CD1c-positive myeloid dendritic cell (primary cell): ENCODE measurements around the gene ZBTB45.
"Not testable (repeated sequence)": the region's sequence is repeated elsewhere in the genome, so short reads cannot be mapped to it uniquely, and the experiment has no call there.

ENCODE experiments used
- DNase-seq: peaks from one replicate; pipeline ENCODE4 v3.0.0-alpha.2; 2016; ENCODE audit errors: extremely low spot score

The ZBTB45 gene

DNA sequence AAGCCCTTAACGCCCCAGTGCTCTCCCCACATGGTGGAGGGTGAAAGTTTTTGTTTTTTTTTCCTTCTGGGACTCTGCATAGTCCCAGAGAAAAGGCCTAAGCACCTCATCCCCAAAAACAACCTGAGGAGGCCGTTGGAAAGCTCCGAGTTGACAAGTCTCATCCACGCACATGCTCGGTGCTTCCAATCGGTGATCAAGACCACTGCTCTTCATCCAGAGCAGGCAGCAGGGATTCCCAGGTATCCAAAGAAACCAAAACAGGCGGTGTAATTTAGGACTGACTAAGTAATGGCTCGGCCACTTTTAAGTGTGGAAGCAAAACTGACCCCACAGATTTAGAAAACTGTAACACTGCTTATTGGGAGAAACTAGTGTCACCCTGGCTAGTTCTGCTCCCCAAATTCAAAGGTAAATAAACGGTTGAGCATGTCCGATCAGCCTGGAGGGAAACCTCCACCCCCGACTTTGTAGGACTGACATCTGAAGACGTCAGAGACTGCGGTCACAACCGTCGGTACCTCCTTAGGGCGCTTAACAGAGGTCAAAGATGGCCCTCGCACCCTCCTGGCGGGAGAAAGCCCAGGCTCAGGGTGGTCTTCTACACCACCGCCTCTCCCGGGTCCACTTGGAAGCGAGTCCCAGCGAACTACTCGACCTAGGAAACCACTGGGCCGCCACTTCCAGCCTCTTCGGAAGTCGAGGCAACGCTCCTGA lies 44.5 kb downstream of the ZBTB45 start:
- DNase-seq, result no peak

GRCh38 chr19:58474291-58474996 lies 45.2 kb downstream of the ZBTB45 start:
- no peak for DNase-seq

DNA sequence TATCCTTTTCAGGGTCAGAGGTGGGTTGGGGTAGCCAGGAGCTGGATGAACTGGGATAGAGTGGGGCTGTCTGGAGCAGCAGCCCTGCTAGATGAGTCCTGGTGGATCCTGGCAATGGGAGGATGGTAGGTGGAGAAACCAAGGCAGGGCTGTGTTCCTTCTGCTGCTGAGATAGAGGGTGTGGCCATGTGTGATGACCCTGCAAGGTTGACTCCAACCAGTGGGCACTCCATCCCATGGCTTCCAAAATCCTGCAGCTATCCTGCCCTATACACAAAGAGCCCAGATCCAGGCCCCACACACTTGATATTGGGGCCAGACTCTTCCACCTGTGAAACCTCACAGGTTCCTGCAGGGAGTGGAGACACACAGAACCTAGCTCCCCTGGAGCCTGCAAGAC lies 45.8 kb downstream of the ZBTB45 start:
- DNase-seq, result no peak

DNA sequence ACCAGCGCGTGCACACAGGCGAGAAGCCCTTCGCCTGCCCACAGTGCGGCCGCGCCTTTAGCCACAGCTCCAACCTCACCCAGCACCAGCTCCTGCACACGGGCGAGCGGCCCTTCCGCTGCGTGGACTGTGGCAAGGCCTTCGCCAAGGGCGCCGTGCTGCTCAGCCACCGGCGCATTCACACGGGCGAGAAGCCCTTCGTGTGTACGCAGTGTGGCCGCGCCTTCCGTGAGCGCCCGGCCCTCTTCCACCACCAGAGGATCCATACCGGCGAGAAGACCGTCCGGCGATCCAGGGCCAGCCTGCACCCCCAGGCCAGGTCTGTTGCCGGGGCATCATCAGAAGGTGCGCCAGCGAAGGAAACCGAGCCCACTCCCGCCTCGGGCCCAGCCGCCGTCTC lies 47.9 kb downstream of the ZBTB45 start:
- DNase-seq, result no peak

DNA sequence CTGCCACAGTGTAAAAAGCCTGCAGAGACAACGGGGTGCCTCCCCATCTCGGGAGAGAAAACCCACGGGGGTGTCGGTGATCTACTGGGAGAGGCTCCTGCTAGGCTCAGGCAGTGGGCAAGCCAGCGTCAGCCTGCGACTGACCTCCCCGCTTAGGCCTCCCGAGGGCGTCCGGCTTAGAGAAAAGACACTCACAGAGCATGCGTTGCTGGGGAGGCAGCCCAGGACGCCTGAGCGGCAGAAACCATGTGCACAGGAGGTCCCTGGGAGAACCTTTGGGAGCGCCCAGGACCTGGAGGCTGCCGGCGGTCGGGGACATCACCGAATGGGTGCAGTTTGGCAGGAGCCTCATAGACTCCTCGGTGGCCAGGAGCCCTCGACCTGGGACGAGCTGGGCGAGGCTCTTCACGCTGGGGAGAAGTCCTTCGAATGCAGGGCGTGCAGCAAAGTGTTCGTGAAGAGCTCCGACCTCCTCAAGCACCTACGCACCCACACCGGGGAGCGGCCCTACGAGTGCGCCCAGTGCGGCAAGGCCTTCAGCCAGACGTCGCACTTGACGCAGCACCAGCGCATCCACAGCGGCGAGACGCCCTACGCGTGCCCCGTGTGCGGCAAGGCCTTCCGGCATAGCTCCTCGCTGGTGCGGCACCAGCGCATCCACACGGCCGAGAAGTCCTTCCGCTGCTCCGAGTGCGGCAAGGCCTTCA lies 48.6 kb downstream of the ZBTB45 start:
- not testable (repeated sequence) for DNase-seq

DNA sequence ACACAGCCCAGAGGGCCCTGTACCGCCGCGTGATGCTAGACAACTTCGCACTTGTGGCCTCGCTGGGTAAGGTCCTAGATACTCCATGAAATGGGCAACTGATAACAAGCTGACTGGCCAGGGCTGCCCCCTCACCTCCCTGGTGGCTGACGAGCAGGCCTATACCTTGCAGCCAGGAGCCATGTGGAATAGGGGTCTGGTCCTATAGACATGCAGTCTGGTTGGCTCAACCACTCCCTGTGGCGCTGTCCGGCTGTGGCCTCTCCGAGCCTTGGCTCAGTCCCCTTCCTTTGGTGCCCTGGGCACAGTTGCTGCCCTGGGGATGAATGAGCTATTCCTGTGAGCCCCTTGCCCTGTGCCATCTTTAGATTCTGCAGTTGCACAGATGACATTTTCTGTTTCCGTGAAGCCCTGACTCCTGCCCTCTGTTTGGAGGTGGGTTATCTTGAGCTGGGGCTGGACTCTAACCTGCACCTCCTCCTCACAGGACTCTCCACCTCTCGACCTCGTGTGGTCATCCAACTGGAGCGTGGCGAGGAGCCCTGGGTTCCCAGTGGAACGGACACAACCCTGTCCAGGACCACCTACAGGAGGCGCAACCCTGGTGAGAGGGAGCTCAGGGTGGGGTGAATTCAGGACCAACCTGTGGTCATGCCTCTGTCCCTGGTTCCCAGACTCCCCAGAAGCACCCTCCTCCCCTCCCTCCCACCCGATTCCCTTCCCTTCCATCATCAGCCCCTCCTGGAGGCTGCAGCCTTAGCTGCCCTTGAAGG lies 50.2 kb downstream of the ZBTB45 start:
- no peak for DNase-seq

- DNase-seq, result no peak
Observed at GRCh38 chr19:58468216-58468839, 51.3 kb downstream of the ZBTB45 start.

- peak; percentile 99 for DNase-seq
Observed at GRCh38 chr19:58466760-58467589, 52.6 kb downstream of the ZBTB45 start, which contains the start of gene ZNF324. Gene ZNF324 (plus strand): TSS chr19:58467080. CDS start chr19:58469186, 2,106 bp downstream.

DNA sequence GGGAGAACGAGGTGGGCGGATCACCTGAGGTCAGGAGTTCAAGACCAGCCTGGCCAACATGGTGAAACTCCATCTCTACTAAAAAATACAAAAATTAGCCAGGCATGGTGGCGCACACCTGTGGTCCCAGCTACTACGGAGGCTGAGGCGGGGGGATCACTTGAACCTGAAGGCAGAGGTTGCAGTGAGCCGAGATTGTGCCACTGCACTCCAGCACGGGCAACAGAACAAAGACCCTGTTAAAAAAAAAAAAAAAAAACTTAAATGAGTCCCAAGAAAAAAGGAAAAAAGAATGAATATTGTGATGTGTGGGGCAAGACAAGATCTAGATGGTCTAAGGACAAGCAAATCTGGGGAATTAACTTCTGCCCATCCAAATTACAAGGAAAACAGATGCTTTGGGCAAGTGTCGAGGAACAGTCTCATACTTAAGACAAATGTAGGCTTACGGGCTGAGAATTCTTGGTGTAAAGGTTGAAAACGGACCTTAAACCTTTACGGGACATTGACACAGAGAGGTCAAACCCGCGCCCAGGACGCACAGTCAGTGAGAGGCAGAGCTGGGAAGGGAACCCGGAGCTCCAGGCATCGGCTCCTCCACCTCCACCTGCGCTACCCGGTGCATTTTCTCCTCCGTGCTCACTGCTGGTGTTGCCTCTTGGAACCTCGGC lies 53.4 kb downstream of the ZBTB45 start:
- no peak for DNase-seq
